ENCODE results near the gene NACC1.

DNA sequence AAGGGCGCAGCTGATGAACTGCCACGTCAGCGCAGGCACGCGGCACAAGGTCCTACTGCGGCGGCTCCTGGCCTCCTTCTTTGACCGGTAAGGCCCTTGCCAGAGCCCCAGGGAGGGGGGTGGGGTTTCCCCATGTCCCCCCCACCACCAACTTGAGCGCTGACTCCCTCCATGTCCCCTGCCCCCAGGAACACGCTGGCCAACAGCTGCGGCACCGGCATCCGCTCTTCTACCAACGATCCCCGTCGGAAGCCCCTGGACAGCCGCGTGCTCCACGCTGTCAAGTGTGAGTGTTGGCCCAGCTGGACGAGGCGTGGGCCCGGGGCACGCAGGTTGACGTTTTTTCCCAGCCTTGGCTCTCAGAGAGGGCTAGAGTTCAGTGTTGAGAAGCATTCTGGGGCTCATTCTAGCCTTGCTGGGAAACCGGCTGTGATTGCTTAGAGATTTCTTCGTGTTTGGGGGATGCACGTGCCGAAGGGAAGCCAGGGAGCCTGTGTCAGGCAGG, 19.3 kb downstream of the NACC1 start:
- no peak for TF ChIP-seq MAFK (IDR thresholded peaks at IDR 0.05; ENCODE audit: partially characterized antibody)
- no peak for TF ChIP-seq POLR2A (IDR thresholded peaks at IDR 0.05; ENCODE audit: low read length)
- TF ChIP-seq, protein P1, sequence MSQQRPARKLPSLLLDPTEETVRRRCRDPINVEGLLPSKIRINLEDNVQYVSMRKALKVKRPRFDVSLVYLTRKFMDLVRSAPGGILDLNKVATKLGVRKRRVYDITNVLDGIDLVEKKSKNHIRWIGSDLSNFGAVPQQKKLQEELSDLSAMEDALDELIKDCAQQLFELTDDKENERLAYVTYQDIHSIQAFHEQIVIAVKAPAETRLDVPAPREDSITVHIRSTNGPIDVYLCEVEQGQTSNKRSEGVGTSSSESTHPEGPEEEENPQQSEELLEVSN (IDR thresholded peaks at IDR 0.05; ENCODE audit: borderline replicate concordance, low read depth): no peak
- TF ChIP-seq, protein P2, sequence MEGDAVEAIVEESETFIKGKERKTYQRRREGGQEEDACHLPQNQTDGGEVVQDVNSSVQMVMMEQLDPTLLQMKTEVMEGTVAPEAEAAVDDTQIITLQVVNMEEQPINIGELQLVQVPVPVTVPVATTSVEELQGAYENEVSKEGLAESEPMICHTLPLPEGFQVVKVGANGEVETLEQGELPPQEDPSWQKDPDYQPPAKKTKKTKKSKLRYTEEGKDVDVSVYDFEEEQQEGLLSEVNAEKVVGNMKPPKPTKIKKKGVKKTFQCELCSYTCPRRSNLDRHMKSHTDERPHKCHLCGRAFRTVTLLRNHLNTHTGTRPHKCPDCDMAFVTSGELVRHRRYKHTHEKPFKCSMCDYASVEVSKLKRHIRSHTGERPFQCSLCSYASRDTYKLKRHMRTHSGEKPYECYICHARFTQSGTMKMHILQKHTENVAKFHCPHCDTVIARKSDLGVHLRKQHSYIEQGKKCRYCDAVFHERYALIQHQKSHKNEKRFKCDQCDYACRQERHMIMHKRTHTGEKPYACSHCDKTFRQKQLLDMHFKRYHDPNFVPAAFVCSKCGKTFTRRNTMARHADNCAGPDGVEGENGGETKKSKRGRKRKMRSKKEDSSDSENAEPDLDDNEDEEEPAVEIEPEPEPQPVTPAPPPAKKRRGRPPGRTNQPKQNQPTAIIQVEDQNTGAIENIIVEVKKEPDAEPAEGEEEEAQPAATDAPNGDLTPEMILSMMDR (IDR thresholded peaks at IDR 0.05): no peak
- TF ChIP-seq RAD21 (conservative IDR thresholded peaks at IDR 0.05 in 1 of 2, IDR thresholded peaks at IDR 0.05 in 1 of 2): no peak
- no peak for TF ChIP-seq CEBPB (IDR thresholded peaks at IDR 0.05)
- TF ChIP-seq EP300 (IDR thresholded peaks at IDR 0.05): no peak
- no peak for TF ChIP-seq SMC3 (IDR thresholded peaks at IDR 0.05)
- no peak for TF ChIP-seq HOXB5 (CRISPR knock-in tag; IDR thresholded peaks at IDR 0.05)
- TF ChIP-seq RFX5 (IDR thresholded peaks at IDR 0.05): no peak
- no peak for TF ChIP-seq HOXA7 (CRISPR knock-in tag; IDR thresholded peaks at IDR 0.05)
- TF ChIP-seq FOSL2 (IDR thresholded peaks at IDR 0.05): no peak
- no peak for TF ChIP-seq FOSL2 (CRISPR knock-in tag; IDR thresholded peaks at IDR 0.05)
- no peak for TF ChIP-seq JUNB (IDR thresholded peaks at IDR 0.05)
